ENCODE results near the gene NPC2.

The NPC2 gene

GRCh38 chr14:74500417-74501134 lies 7.5 kb upstream of the NPC2 start:
- no peak for TF ChIP-seq CTCF (IDR thresholded peaks at IDR 0.05; ENCODE audit: extremely low read depth, insufficient read depth, missing control alignments)
- in situ Hi-C loops (cut with MboI; ENCODE audit: low pct_unique_long_range_greater_than_20kb, low sequenced_read_pairs, unreplicated experiment): no loop called here
- no peak for DNase-seq (ENCODE audit: low spot score)

GRCh38 chr14:74495356-74495755 lies 2.3 kb upstream of the NPC2 start:
- in situ Hi-C loops (cut with MboI; ENCODE audit: low pct_unique_long_range_greater_than_20kb, low sequenced_read_pairs, unreplicated experiment): no loop called here
- TF ChIP-seq CTCF (IDR thresholded peaks at IDR 0.05; ENCODE audit: extremely low read depth, insufficient read depth, missing control alignments): no peak
- no peak for DNase-seq (ENCODE audit: low spot score)

GRCh38 chr14:74493343-74494261 lies 497 bp upstream of the NPC2 start, which contains the start of gene ISCA2:
TSS of gene ISCA2 (plus strand) at chr14:74493765. CDS start at chr14:74493775, 10 bp downstream.
- peak; percentile 99 for DNase-seq (ENCODE audit: low spot score)
- TF ChIP-seq CTCF (IDR thresholded peaks at IDR 0.05; ENCODE audit: extremely low read depth, insufficient read depth, missing control alignments): no peak
- in situ Hi-C loops (cut with MboI; ENCODE audit: low pct_unique_long_range_greater_than_20kb, low sequenced_read_pairs, unreplicated experiment): no loop called here

GRCh38 chr14:74491956-74492775 lies 939 bp downstream of the NPC2 start:
- in situ Hi-C loops (cut with MboI; ENCODE audit: low pct_unique_long_range_greater_than_20kb, low sequenced_read_pairs, unreplicated experiment): no loop called here
- peak; percentile 55 for DNase-seq (ENCODE audit: low spot score)
- peak; percentile 57 for TF ChIP-seq CTCF (IDR thresholded peaks at IDR 0.05; ENCODE audit: extremely low read depth, insufficient read depth, missing control alignments)

- no peak for TF ChIP-seq CTCF (IDR thresholded peaks at IDR 0.05; ENCODE audit: extremely low read depth, insufficient read depth, missing control alignments)
- DNase-seq (ENCODE audit: low spot score): no peak
- in situ Hi-C loops (cut with MboI; ENCODE audit: low pct_unique_long_range_greater_than_20kb, low sequenced_read_pairs, unreplicated experiment): no loop called here
Measured at GRCh38 chr14:74490486-74490885, 2.6 kb downstream of the NPC2 start.

- no peak for TF ChIP-seq CTCF (IDR thresholded peaks at IDR 0.05; ENCODE audit: extremely low read depth, insufficient read depth, missing control alignments)
- no peak for DNase-seq (ENCODE audit: low spot score)
- in situ Hi-C loops (cut with MboI; ENCODE audit: low pct_unique_long_range_greater_than_20kb, low sequenced_read_pairs, unreplicated experiment): no loop called here
Measured at GRCh38 chr14:74488786-74489397, 4.2 kb downstream of the NPC2 start.
